Ishikawa (cell line): ENCODE measurements around the gene NR6A1.

ENCODE experiments used
- CEBPB ChIP-seq: IDR thresholded peaks from 2 replicates; pipeline ENCODE4 v1.6.1; 2012
- CREB1 ChIP-seq: IDR thresholded peaks from 2 replicates; pipeline ENCODE4 v1.6.1; 2012; ENCODE audit warnings: low read depth
- EGR1 ChIP-seq: IDR thresholded peaks from 2 replicates; pipeline ENCODE4 v1.6.1; 2012
- EP300 ChIP-seq: IDR thresholded peaks from 2 replicates; pipeline ENCODE4 v1.6.1; 2012; ENCODE audit warnings: borderline replicate concordance
- FOXM1 ChIP-seq: IDR thresholded peaks from 2 replicates; pipeline ENCODE4 v1.6.1; 2012; ENCODE audit warnings: low read depth, borderline replicate concordance
- MAX ChIP-seq: IDR thresholded peaks from 2 replicates; pipeline ENCODE4 v1.6.1; 2012
- NFIC ChIP-seq: IDR thresholded peaks from 2 replicates; pipeline ENCODE4 v1.6.1; 2012
- RAD21 ChIP-seq: IDR thresholded peaks from 2 replicates; pipeline ENCODE4 v1.6.1; 2012; ENCODE audit warnings: low read depth
- TAF1 ChIP-seq: IDR thresholded peaks from 2 replicates; pipeline ENCODE4 v1.6.1; 2012; ENCODE audit warnings: low read depth, mild to moderate bottlenecking
- TCF12 ChIP-seq: IDR thresholded peaks from 2 replicates; pipeline ENCODE4 v1.6.1; 2012; ENCODE audit warnings: low read depth
- TEAD4 ChIP-seq: IDR thresholded peaks from 2 replicates; pipeline ENCODE4 v1.6.1; 2012
- YY1 ChIP-seq: IDR thresholded peaks from 2 replicates; pipeline ENCODE4 v1.6.1; 2012; ENCODE audit warnings: low read depth
- ZBTB7A ChIP-seq: IDR thresholded peaks from 2 replicates; pipeline ENCODE4 v1.6.1; 2012; ENCODE audit warnings: low read depth
- TF ChIP-seq, protein P1 (sequence below): IDR thresholded peaks from 2 replicates; pipeline ENCODE4 v1.6.1; 2012
- TF ChIP-seq, protein P2 (sequence below): IDR thresholded peaks from 2 replicates; pipeline ENCODE4 v1.6.1; 2012; ENCODE audit warnings: low read depth, mild to moderate bottlenecking

Gene NR6A1

GRCh38 chr9:124800306-124801259 lies 29.5 kb upstream of the NR6A1 start:
- TF ChIP-seq NFIC (no peak), TEAD4 (no peak), ZBTB7A (no peak), TCF12 (no peak), RAD21 (no peak), CEBPB (no peak), EP300 (no peak), YY1 (no peak)

DNA sequence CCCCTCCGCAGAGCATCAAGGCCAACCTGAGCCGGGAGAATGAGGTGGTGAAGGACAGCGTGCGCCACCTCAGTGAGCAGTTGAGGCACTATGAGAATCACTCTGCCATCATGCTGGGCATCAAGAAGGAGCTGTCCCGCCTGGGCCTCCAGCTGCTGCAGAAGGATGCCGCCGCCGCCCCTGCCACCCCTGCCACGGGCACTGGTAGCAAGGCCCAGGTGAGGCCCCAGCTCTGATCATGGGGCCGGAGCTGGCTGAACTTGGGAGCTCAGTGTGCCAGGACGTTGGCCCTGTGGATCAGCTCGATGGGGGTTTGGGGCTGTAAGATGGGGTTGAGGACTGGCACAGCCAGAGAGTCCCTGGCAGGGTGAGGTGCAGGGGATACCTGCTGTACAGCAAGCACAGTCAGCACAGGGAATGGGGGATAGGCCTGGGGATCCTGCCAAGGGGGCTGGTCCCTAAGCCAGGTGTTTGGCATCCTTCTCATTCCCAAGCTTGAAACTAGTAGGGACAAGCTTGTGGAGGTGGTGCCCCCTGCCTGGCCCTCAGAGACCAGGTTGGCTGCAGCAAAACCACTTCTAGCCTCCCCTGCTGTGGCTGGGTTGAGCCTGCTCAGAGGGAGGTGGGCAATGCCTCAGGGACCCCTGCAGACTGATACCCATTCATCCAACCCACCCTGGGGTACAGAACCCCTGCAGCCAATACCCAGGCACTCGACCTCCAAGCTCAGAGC lies 28.3 kb upstream of the NR6A1 start:
- TF ChIP-seq MAX (no peak), EP300 (0 out of 2 replicates have a peak, but pooled peaks have one; percentile 11), CEBPB (no peak), NFIC (0 out of 2 replicates have a peak, but pooled peaks have one; percentile 10)

DNA sequence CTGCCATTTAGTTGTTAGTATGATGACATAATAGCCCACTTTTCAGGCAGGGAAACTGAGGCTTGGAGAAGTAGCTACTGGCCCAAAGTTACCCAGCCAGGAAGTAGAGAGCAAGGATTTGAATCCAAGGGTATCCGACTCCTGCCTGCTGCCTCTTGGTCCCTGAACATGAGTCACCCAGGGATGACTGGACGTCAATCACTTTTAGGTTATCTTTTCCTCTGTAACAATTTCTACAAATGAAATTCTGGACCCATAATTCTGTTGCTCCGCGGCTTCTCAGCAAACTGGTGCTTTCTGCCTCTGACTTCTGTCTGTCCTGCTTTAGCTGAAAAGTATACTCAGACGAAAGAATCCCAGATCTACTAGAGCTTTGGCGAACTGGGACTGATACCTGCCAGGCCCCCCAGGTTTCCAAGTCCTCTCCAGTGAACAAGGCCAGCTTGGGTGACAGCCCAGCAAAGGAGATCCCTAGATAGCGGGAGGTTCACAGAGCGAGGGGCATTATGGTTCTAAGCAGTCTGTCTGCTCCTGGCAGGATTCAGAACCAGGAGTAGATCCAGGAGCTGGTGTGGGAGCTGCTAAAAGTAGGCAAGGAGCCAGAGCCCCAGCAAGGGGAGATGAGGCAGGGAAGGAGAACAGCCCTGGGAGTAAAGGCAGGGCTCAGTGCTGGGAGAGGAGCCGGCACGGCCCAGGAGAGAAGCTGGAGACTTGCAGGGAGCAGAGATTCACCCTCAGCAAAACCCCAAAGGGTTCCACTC lies 26.4 kb upstream of the NR6A1 start:
- TF ChIP-seq TAF1 (no peak), ZBTB7A (no peak), NFIC (no peak)

DNA sequence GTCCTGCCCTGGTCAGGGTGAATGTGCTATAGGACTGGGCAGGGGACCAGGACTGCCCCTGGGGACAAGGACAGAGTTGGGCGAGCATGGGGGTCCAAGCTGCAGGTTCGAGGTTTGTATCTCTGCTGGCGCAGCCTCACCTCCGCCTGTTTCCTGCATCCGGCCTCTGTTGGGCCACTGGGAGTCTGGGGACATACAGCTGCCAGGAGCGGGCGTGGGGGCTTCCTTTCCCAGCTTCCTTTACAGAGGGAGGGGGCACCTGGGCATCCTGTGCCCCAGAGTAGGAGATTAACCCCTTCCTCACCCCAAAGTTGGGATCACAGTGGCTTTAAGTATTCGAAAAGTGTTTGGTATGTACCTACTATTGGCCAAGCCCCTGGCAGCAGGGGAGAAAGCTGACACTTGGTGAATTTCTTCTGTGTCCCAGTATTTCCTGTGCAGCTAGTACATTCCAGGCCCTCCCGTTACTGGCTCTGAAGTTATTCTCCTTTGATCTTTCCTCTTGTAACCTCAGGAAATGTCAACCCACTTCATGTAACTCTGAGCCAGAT lies 24.8 kb upstream of the NR6A1 start:
- TF ChIP-seq NFIC (no peak), ZBTB7A (0 out of 2 replicates have a peak, but pooled peaks have one; percentile 30), RAD21 (no peak)

DNA sequence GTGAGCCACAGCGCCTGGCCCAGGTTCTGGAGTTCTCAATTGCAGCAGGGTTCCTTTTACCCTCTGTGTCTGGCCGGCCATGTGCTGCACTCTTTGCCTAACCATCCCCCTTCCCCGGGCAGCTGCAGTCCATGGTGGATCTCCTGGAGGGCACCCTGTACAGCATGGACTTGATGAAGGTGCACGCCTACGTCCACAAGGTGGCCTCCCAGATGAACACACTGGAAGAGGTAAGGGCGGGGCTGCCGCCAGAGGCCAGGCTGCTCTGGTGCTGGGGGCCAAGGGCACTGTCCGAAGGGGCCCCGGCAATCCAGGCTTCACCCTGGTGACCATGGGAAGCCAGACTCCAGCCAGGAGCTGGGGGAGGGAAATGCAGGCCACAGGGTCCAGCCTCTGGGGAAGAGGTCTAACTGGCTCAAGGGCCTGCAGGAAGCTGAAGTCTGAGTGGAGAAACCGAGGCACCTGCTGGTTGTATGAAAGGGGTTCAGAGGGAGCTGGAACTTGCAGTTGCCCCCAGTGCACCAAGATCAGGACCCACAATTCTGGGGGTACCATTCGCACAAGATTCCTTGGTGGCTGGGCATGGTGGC lies 23.9 kb upstream of the NR6A1 start:
- TF ChIP-seq RAD21 = peak; percentile 68
- no peak for TF ChIP-seq TEAD4
- TF ChIP-seq FOXM1 = no peak

DNA sequence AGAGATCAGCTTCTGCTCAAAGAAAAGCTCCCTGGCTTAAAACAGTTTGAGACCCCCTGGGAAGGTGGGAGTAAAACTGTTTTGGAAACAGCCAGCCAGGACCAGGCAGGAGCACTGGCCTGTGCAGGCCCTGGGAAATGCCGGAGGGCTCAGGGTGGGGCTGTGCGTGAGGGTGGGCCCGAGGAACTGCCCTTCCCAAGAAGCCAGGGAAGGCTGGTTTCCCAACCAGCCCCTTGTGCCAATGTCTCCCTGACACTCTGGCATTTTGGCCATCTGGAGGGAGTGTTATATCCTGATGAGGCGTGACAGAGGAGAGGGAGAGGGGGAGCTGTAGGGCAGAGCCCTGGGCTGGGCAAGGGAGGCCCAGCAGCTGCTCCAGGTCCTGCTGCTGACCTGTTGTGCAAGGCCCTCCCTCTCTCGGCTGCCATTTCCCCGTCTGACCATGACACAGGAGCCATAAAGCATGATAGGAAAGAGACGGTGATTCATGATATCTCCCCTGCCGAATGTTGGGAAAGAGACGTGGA lies 22.0 kb upstream of the NR6A1 start:
- TF ChIP-seq NFIC = no peak
- TF ChIP-seq TCF12 = no peak
- TF ChIP-seq MAX = no peak
- no peak for TF ChIP-seq TEAD4
- no peak for TF ChIP-seq FOXM1
- TF ChIP-seq, protein P1, sequence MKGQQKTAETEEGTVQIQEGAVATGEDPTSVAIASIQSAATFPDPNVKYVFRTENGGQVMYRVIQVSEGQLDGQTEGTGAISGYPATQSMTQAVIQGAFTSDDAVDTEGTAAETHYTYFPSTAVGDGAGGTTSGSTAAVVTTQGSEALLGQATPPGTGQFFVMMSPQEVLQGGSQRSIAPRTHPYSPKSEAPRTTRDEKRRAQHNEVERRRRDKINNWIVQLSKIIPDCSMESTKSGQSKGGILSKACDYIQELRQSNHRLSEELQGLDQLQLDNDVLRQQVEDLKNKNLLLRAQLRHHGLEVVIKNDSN = no peak
- TF ChIP-seq, protein P2, sequence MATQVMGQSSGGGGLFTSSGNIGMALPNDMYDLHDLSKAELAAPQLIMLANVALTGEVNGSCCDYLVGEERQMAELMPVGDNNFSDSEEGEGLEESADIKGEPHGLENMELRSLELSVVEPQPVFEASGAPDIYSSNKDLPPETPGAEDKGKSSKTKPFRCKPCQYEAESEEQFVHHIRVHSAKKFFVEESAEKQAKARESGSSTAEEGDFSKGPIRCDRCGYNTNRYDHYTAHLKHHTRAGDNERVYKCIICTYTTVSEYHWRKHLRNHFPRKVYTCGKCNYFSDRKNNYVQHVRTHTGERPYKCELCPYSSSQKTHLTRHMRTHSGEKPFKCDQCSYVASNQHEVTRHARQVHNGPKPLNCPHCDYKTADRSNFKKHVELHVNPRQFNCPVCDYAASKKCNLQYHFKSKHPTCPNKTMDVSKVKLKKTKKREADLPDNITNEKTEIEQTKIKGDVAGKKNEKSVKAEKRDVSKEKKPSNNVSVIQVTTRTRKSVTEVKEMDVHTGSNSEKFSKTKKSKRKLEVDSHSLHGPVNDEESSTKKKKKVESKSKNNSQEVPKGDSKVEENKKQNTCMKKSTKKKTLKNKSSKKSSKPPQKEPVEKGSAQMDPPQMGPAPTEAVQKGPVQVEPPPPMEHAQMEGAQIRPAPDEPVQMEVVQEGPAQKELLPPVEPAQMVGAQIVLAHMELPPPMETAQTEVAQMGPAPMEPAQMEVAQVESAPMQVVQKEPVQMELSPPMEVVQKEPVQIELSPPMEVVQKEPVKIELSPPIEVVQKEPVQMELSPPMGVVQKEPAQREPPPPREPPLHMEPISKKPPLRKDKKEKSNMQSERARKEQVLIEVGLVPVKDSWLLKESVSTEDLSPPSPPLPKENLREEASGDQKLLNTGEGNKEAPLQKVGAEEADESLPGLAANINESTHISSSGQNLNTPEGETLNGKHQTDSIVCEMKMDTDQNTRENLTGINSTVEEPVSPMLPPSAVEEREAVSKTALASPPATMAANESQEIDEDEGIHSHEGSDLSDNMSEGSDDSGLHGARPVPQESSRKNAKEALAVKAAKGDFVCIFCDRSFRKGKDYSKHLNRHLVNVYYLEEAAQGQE = no peak
- TF ChIP-seq EP300 = no peak
- no peak for TF ChIP-seq TAF1
- no peak for TF ChIP-seq YY1
- no peak for TF ChIP-seq CREB1
- no peak for TF ChIP-seq RAD21
- TF ChIP-seq CEBPB = no peak
- TF ChIP-seq EGR1 = no peak

DNA sequence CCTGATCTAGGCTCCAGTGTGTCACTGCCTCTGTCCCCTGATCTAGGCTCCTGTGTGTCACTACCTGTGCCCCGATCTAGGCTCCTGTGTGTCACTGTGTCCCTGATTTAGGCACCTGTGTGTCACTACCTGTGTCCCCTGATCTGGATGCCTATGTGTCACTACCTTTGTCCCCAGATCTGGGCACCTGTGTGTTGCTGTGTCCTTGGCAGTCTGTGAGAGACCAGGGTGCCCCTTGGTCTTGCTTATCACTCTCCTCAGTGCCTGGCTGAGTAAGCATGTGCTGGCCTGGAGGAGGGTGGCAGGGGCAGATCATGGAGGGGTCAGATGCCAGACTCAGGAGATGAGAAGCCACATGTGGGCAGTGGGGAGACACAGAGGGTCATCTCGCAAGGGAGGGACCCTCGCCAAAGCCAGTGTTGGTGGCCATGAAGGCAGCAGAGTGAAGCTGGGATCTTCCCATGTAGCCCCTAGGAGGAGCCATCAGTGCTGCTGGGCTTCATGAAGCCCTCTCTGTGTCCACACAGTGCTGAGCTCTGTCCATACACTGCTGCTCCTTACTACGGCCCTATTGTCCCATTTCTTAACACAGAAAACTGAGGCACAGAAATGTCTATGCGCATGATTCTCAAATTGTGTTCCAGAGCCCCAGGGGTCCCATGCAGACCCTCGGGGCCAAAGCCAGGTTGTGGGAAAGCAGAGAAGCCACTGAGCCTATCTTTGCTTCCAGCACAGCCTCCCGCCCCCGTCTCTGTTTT lies 21.3 kb upstream of the NR6A1 start:
- no peak for TF ChIP-seq EP300
- no peak for TF ChIP-seq TCF12
- no peak for TF ChIP-seq TEAD4
- TF ChIP-seq, protein P2 = no peak
- no peak for TF ChIP-seq CEBPB
- no peak for TF ChIP-seq MAX
- TF ChIP-seq NFIC = no peak
- TF ChIP-seq FOXM1 = no peak
- no peak for TF ChIP-seq EGR1
- no peak for TF ChIP-seq CREB1
- no peak for TF ChIP-seq ZBTB7A
- TF ChIP-seq, protein P1 = no peak
- TF ChIP-seq RAD21 = no peak
- no peak for TF ChIP-seq YY1
- no peak for TF ChIP-seq TAF1
